Small intestine (tissue), 7 donors: Measurements from ENCODE around the gene TAOK2. TPM values are rescaled to one million over a fixed set of nuclear protein-coding genes. Genes with fewer than 3 reads are reported as not detected.
"Not testable (repeated sequence)": the region's sequence is repeated elsewhere in the genome, so short reads cannot be mapped to it uniquely, and the experiment has no call there.

Experiments used
- DNase-seq, 2 donors: peaks; one replicate each; pipeline versions ENCODE4 v3.0.0 to v3.0.0-alpha.2; 2013
- FAIRE-seq: peaks from 2 replicates; lab custom pipeline; 2012; peaks lifted over from hg19 to GRCh38; lab: Jason Lieb, UNC
- H3K27ac ChIP-seq, 3 donors: one replicate each; pipeline ENCODE4 v1.5.1; 2013; ENCODE audit warnings: low read length in 2 of 3, mild to moderate bottlenecking in 2 of 3, control low read depth in 1 of 3, inconsistent platforms in 1 of 3, low read depth in 1 of 3, moderate library complexity in 1 of 3
- H3K27me3 ChIP-seq, 3 donors: one replicate each; pipeline ENCODE4 v1.6.1; 2013; ENCODE audit warnings: low read length in 3 of 3, inconsistent platforms in 1 of 3; ENCODE audit not compliant: control insufficient read depth in 3 of 3, insufficient read depth in 3 of 3
- H3K36me3 ChIP-seq, 3 donors: one replicate each; pipeline ENCODE4 v1.6.1; 2013; ENCODE audit warnings: low read length in 3 of 3, inconsistent platforms in 1 of 3, low read depth in 1 of 3, mild to moderate bottlenecking in 1 of 3, moderate library complexity in 1 of 3; ENCODE audit not compliant: control insufficient read depth in 3 of 3, insufficient read depth in 2 of 3
- H3K4me1 ChIP-seq, 3 donors: one replicate each; pipeline ENCODE4 v1.6.1; 2013; ENCODE audit warnings: low read length in 2 of 3, inconsistent platforms in 1 of 3, low read depth in 1 of 3, mild to moderate bottlenecking in 1 of 3, moderate library complexity in 1 of 3; ENCODE audit not compliant: control insufficient read depth in 3 of 3, insufficient read depth in 2 of 3
- H3K4me3 ChIP-seq, 3 donors: one replicate each; pipeline ENCODE4 v1.5.1; 2013; ENCODE audit warnings: low read length in 3 of 3, control low read depth in 1 of 3, inconsistent platforms in 1 of 3, low read depth in 1 of 3, mild to moderate bottlenecking in 1 of 3, moderate library complexity in 1 of 3
- H3K9me3 ChIP-seq, 2 donors: one replicate each; pipeline ENCODE4 v1.6.1; 2013; ENCODE audit warnings: low read depth in 1 of 2, low read length in 1 of 2; ENCODE audit not compliant: control insufficient read depth in 2 of 2, insufficient read depth in 1 of 2
- WGBS, 3 donors: extraction: QIAGEN DNeasy Blood & Tissue Kit; methylation state at CpG; one replicate each; pipeline ENCODE4 v1.1.7; 2013; 5-methylcytosine and 5-hydroxymethylcytosine counted together
- polyA plus RNA-seq, 4 donors: library from polyadenylated mRNA; stranded (reverse) in 3 of 4; unstranded in 1 of 4; fragments of 200-250 nt in 3 of 4; fragments of 120-200 nt in 1 of 4; gene quantifications; one replicate each; pipeline versions ENCODE4 v1.2.1 to v1.2.3, GENCODE V29; 2013
- donor health status: healthy with polysubstance abuse.
- donor health status: control.
- donor health status: control.
- donor health status: Bipolar disorder and iron deficiency.
- donor health status: healthy.

Gene TAOK2
- polyA plus RNA-seq, 4 donors, result 21.6 to 36.7 (median 29.0) TPM

DNA sequence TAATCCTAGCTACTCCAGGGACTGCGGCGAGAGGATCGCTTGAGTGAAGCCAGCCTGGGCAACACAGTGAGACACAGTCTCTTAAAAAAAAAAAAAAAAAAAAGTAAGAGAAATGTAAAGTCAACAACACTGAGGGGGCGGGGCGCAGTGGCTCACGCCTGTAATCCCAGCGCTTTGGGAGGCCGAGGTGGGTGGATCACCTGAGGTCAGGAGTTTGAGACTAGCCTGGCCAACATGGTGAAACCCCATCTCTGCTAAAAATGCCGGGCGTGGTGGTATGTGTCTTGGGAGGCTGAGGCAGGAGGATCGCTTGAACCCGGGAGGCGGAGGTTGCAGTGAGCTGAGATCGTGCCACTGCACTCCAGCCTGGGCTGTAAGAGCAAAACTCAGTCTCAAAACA lies 38.9 kb downstream of the TAOK2 start:
- FAIRE-seq, result not testable (repeated sequence)

GRCh38 chr16:30015450-30015849 lies 41.8 kb downstream of the TAOK2 start:
- Histone ChIP-seq H3K4me1 (peaks cover 0 to 11% (median 2%) of the 10 kb centered on the region in 3 donors), H3K27me3 (peaks cover 0 to 22% (median 1%) of the 10 kb centered on the region in 3 donors)
- H3K27ac ChIP-seq, H3K9me3 ChIP-seq, H3K36me3 ChIP-seq, DNase-seq, H3K4me3 ChIP-seq, FAIRE-seq: not testable (repeated sequence)
- 90 to 93% (median 92%) methylated on average over 7 of the region's 7 CpGs for WGBS, 3 donors

More for the DNA sequence above, 38.9 kb downstream of the TAOK2 start:
- DNase-seq, H3K9me3 ChIP-seq, H3K4me3 ChIP-seq, H3K27ac ChIP-seq, H3K36me3 ChIP-seq: not testable (repeated sequence)
- H3K27me3 ChIP-seq, result peaks cover 0 to 36% (median 10%) of the 10 kb centered on the region in 3 donors
- WGBS, 3 donors, result 77 to 78% (median 77%) methylated on average over 14 of the region's 14 CpGs
- peaks cover 0 to 24% (median 2%) of the 10 kb centered on the region in 3 donors for H3K4me1 ChIP-seq

DNA sequence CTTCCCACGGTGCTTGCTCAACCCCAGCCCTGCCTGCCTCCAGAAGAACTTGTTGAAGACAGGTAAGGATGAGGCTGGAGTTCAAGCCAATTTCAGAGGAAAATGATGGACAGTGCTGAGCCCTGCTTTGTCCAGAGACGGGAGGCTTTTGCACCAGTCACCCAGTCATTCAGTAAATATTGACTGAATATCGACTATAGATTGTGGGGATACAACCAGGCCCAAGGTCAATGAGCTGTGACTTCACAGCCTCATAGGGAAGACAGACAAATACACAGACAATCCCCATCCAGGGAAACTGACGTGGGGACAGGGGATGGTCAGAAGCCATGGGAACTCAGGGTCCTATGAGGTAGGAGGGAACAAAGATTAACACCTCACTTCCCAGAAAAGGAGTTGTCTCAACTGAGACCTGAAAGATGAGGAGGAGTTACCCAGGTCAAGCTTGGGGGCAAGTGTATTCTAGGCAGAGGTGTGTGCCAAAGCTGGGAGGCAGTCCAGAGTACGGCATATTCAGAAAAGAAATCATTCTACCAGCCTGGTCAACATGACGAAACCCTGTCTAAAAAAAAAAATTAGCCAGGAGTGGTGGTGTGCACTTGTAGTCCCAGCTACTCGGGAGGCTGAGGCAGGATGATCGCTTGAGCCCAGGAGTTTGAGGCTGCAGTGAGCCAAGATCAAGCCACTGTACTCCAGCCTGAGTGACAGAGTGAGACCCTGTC lies 43.0 kb downstream of the TAOK2 start:
- peaks cover 0 to 18% (median 0%) of the 10 kb centered on the region in 3 donors for H3K27me3 ChIP-seq
- peaks cover 0 to 11% (median 0%) of the 10 kb centered on the region in 3 donors for H3K4me1 ChIP-seq
- no peak for FAIRE-seq
- no peak overlapping the region for H3K27ac ChIP-seq
- DNase-seq, result no peak
- no peaks in the 10 kb centered on the region for H3K36me3 ChIP-seq
- WGBS, 3 donors, result 65 to 76% (median 67%) methylated on average over 8 of the region's 8 CpGs
- H3K9me3 ChIP-seq, result no peaks in the 10 kb centered on the region
- H3K4me3 ChIP-seq, result no peak overlapping the region

- Histone ChIP-seq H3K36me3 (no peaks in the 10 kb centered on the region), H3K27ac (no peak overlapping the region), H3K4me3 (no peak overlapping the region), H3K9me3 (no peaks in the 10 kb centered on the region), H3K4me1 (peaks cover 0 to 6% (median 0%) of the 10 kb centered on the region in 3 donors), H3K27me3 (peaks cover 0 to 13% (median 0%) of the 10 kb centered on the region in 3 donors)
- WGBS, 3 donors, result 94 to 97% (median 95%) methylated on average over 2 of the region's 2 CpGs
- DNase-seq (no peak), FAIRE-seq (no peak)
Observed at GRCh38 chr16:30017277-30017656, 43.6 kb downstream of the TAOK2 start.

DNA sequence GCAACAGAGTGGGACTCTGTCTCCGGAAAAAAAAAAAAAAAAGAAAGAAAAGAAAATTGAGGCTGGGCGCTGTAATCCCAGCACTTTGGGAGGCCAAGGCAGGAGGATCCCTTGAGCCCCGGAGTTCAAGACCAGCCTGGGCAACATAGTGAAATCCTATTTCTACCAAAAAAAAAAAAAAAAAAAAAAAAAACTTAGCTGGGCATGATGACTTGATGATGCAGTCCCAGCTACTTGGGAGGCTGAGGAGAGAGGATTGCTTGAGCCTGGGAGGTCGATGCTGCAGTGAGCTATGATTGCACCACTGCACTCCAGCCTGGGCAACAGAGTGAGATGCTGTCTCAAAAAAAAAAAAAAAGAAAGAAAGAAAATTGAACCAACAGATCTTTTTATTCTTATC lies 44.3 kb downstream of the TAOK2 start:
- H3K36me3 ChIP-seq, H3K27me3 ChIP-seq, H3K4me1 ChIP-seq, H3K9me3 ChIP-seq, H3K4me3 ChIP-seq, FAIRE-seq, DNase-seq, H3K27ac ChIP-seq: not testable (repeated sequence)
- WGBS, 3 donors, result 86 to 90% (median 89%) methylated on average over 3 to 4 of the region's 4 CpGs

DNA sequence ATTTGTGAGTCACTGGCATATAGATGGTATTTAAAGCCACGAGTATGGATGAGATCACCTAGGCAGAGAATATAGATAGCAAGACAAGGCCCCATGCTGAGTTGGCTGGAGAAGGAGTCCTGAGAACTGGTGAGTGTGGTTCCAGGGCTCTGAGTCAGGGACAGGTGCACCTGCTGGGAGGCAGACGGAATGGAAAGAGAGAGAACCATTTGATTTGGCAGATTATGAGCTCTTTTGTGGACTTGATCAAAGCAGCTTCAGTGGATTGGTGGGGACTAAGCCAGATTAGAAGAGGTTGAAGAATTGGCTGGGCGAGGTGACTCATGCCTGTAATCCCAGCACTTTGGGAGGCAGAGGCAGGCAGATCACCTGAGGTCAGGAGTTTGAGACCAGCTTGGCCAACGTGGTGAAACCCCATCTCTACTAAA lies 45.1 kb downstream of the TAOK2 start:
- H3K27ac ChIP-seq, result no peak overlapping the region
- H3K36me3 ChIP-seq, result no peaks in the 10 kb centered on the region
- no peak overlapping the region for H3K4me3 ChIP-seq
- FAIRE-seq, result no peak
- DNase-seq, result no peak
- H3K4me1 ChIP-seq, result peaks cover 0 to 6% (median 0%) of the 10 kb centered on the region in 3 donors
- peaks cover 0 to 6% (median 0%) of the 10 kb centered on the region in 3 donors for H3K27me3 ChIP-seq
- 38 to 65% (median 46%) methylated on average over 4 of the region's 4 CpGs for WGBS, 3 donors
- no peaks in the 10 kb centered on the region for H3K9me3 ChIP-seq

- Histone ChIP-seq H3K4me3 (no peak within 1 kb of the TSS), H3K36me3 (no peaks in the 10 kb centered on the region), H3K27me3 (peaks cover 3 to 32% (median 3%) of the 10 kb centered on the region in 3 donors), H3K9me3 (no peaks in the 10 kb centered on the region), H3K4me1 (peaks cover 0 to 6% (median 0%) of the 10 kb centered on the region in 3 donors), H3K27ac (no peak within 1 kb of the TSS)
- WGBS, 3 donors, result 84 to 88% (median 86%) methylated on average over 6 of the region's 6 CpGs
- DNase-seq (no peak), FAIRE-seq (no peak)
Observed at GRCh38 chr16:30022887-30023286, 49.2 kb downstream of the TAOK2 start, which contains the start of gene C16orf92. C16orf92 (plus strand) TSS chr16:30023198; CDS start chr16:30023341, 143 bp downstream.

- no peak overlapping the region for H3K4me3 ChIP-seq
- WGBS, 3 donors, result 79 to 85% (median 82%) methylated on average over 11 of the region's 11 CpGs
- peaks cover 0 to 6% (median 0%) of the 10 kb centered on the region in 3 donors for H3K4me1 ChIP-seq
- FAIRE-seq (no peak), DNase-seq (no peak)
- H3K27me3 ChIP-seq, result peaks cover 3 to 39% (median 3%) of the 10 kb centered on the region in 3 donors
- H3K27ac ChIP-seq, result no peak overlapping the region
- no peaks in the 10 kb centered on the region for H3K36me3 ChIP-seq
- H3K9me3 ChIP-seq, result no peaks in the 10 kb centered on the region
Observed at GRCh38 chr16:30023586-30023985, 49.9 kb downstream of the TAOK2 start.
